GM21737 (cell line): ENCODE results near the gene KDSR.

Experiments
- ATAC-seq: cut with Tn5 transposase; IDR thresholded peaks from one replicate; pipeline ENCODE4 v1.9.1; 2021; ENCODE audit warnings: mild to moderate bottlenecking, moderate library complexity; ENCODE audit not compliant: unreplicated experiment

The KDSR gene

DNA sequence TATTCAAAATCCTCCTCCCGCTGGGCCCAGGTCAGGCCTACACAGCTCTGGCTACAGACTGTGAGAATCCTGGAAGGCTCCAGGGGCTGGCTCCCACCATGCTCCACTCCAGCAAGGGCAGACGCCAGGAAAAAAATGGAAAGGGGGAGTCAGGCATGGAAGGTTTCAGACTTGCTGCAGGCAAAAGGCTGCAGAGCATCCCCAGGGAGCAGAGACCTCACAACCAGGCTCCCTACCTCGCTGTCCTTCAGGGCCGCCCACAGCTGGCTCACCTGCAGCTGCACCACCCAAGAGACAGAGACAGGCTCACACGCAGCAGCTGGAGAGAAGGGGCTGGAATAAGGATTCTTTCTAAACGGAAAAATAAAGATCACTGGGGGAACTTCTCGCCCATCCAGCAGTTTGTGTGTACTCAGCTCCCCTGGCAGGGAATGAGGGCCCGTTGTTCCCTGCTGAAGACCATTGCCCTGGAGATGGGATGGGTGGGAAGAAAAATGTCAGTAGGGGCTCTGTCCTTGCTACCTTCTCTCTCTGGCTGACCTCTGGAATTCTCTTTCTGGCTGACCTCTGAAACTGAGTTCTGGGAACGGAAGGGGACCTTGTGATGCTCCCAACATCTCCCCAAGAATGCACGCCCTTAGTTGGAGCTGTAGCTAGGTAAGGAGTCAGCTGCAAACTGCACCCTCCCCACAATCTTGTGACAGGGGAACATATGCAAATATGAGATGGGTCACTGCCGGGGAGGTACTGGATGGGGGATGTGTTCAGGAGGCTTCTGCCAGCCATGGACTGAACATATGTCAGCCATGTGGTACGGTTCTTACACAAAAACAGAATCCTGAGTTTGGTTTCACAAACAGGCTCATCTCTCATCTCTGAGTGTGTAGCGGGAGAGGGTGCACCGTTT lies 81.9 kb downstream of the KDSR start:
- peak; percentile 87 for ATAC-seq

GRCh38 chr18:63284173-63284799 lies 82.7 kb downstream of the KDSR start:
- no peak for ATAC-seq

GRCh38 chr18:63283305-63284094 lies 83.5 kb downstream of the KDSR start:
- ATAC-seq: no peak

DNA sequence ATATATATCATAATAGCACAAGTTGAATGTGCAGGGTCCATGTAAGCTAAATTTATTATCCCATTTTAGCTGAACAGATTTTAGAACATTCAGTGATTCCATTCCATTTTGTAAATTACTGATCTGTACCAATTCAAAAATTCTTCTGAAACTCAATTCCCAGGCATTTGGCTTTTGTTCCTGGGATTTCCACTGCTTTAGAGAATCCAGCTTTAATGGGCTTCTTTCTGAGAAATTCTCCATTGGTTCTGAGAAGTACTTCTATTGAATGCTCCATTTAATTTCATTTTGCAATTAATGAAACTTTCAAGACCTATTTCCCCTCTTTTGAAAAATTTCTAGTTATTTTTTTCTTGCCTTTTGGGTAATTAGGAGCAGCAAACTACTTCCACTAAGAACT lies 84.2 kb downstream of the KDSR start:
- no peak for ATAC-seq
